Stomach smooth muscle (tissue), 2 donors: Measurements from ENCODE around the gene PRR33.

Experiments used
- H3K27ac ChIP-seq: one replicate; pipeline ENCODE4 v1.7.0; 2013; ENCODE audit warnings: mild to moderate bottlenecking, low read length, inconsistent platforms
- H3K27me3 ChIP-seq, 2 donors: one replicate each; pipeline ENCODE4 v1.7.0; 2013; ENCODE audit warnings: low read length in 2 of 2; ENCODE audit not compliant: insufficient read depth in 2 of 2, control insufficient read depth in 1 of 2
- H3K36me3 ChIP-seq, 2 donors: one replicate each; pipeline ENCODE4 v1.7.0; 2013; ENCODE audit warnings: low read length in 2 of 2; ENCODE audit not compliant: control insufficient read depth in 2 of 2, insufficient read depth in 2 of 2
- H3K4me1 ChIP-seq: one replicate; pipeline ENCODE4 v1.7.0; 2013; ENCODE audit warnings: low read length; ENCODE audit not compliant: control insufficient read depth, insufficient read depth
- H3K4me3 ChIP-seq, 2 donors: one replicate each; pipeline ENCODE4 v1.7.0; 2013; ENCODE audit warnings: low read length in 2 of 2
- H3K9ac ChIP-seq, 2 donors: one replicate each; pipeline ENCODE4 v1.7.0; 2013; ENCODE audit warnings: low read length in 2 of 2, mild to moderate bottlenecking in 1 of 2
- H3K9me3 ChIP-seq, 2 donors: one replicate each; pipeline ENCODE4 v1.7.0; 2013; ENCODE audit warnings: low read length in 2 of 2; ENCODE audit not compliant: control insufficient read depth in 2 of 2
- donor health status: healthy.
- donor health status: Pancreatic carcinoma.

The PRR33 gene

GRCh38 chr11:1842149-1843097, 49.3 kb downstream of the PRR33 start:
- Histone ChIP-seq H3K4me3 (no peak overlapping the region), H3K27ac (no peak overlapping the region), H3K27me3 (no peaks in the 10 kb centered on the region), H3K9me3 (no peaks in the 10 kb centered on the region), H3K9ac (no peak overlapping the region), H3K36me3 (no peaks in the 10 kb centered on the region), H3K4me1 (peaks cover 3% of the 10 kb centered on the region)

DNA sequence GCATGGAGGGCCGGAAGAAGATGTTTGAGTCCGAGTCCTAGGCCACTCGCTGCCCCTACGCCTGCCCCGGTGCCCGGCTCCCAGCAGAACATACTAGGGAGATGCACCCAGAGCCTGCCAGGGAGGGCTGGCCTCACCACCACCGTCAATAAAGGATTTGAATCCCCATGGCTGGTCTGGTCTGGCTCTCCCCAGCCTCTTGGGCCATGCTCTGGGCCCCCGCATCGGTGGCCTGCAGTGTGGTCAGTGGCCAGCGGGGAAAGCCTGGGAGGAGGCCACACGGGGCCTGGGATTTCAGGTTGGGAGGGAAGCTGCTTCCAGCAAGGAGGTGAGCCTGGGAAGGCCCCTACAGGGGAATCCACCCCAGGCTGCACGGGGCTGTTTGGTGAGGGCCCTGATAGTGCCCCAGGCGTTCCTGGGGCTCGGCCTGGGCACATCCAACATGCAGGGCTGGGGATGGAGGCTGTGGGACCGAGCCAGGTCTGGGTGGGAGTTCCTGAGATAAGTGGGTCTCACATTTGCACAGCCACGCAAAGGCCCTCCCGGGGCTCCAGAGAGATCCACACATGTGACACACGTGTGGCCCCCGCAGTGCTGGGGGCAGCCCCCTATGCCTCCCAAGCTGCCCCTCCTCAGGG, 50.1 kb downstream of the PRR33 start:
- no peaks in the 10 kb centered on the region for H3K36me3 ChIP-seq
- H3K27me3 ChIP-seq: no peaks in the 10 kb centered on the region
- no peak overlapping the region for H3K4me3 ChIP-seq
- H3K27ac ChIP-seq: no peak overlapping the region
- H3K4me1 ChIP-seq: peaks cover 3% of the 10 kb centered on the region
- no peak overlapping the region for H3K9ac ChIP-seq
- H3K9me3 ChIP-seq: no peaks in the 10 kb centered on the region

GRCh38 chr11:1840780-1841480, 50.8 kb downstream of the PRR33 start:
- H3K9ac ChIP-seq: no peak overlapping the region
- H3K27ac ChIP-seq: no peak overlapping the region
- H3K27me3 ChIP-seq: no peaks in the 10 kb centered on the region
- peaks cover 3% of the 10 kb centered on the region for H3K4me1 ChIP-seq
- no peaks in the 10 kb centered on the region for H3K9me3 ChIP-seq
- no peaks in the 10 kb centered on the region for H3K36me3 ChIP-seq
- no peak overlapping the region for H3K4me3 ChIP-seq

GRCh38 chr11:1839924-1840779, 51.5 kb downstream of the PRR33 start:
- H3K9me3 ChIP-seq: no peaks in the 10 kb centered on the region
- no peaks in the 10 kb centered on the region for H3K27me3 ChIP-seq
- no peaks in the 10 kb centered on the region for H3K36me3 ChIP-seq
- no peak overlapping the region for H3K27ac ChIP-seq
- H3K4me1 ChIP-seq: peaks cover 3% of the 10 kb centered on the region
- H3K9ac ChIP-seq: no peak overlapping the region
- no peak overlapping the region for H3K4me3 ChIP-seq

DNA sequence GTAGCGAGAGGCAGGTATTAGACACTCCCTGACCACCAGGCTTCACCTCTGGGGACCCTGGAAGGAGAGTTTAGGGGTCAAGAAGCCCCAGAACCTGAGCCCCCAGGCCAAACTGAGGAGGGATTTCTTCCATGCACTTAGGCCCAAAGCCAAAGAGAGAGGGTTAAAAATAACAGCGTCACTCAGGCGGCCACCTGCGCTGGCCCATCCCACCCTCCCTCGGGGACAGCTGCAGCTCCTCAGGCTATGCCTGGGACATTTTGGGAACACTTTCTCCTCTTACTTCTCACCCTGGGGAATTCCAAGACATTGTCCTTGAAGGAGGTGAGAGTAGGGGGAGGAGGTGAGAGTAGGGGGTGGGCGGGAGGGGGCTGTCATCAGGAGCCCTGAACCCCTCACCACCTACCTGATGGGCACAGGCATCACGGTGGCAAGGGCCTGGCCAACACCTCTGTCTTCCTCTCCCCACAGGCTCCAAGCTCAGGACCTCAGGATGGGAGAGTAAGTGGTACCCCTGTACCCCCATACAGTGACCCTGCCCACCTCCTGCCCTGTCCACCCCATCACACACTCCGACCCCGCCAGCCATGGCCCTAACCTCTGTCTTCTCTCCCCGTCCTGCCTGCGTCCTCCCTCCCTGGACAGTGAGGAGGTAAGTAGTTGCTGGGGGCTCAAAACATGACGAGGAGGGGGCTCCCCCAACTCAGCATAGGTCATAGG, 52.3 kb downstream of the PRR33 start:
- peaks cover 3% of the 10 kb centered on the region for H3K4me1 ChIP-seq
- no peak overlapping the region for H3K27ac ChIP-seq
- H3K9ac ChIP-seq: no peak overlapping the region
- H3K36me3 ChIP-seq: no peaks in the 10 kb centered on the region
- no peak overlapping the region for H3K4me3 ChIP-seq
- no peaks in the 10 kb centered on the region for H3K9me3 ChIP-seq
- no peaks in the 10 kb centered on the region for H3K27me3 ChIP-seq

GRCh38 chr11:1838426-1839144, 53.1 kb downstream of the PRR33 start, which contains the start of gene TNNI2:
TSS of gene TNNI2 (plus strand) at chr11:1838981. CDS start at chr11:1839697, 716 bp downstream.
- Histone ChIP-seq H3K27me3 (no peaks in the 10 kb centered on the region), H3K4me3 (no peak within 1 kb of the TSS), H3K36me3 (no peaks in the 10 kb centered on the region), H3K9ac (no peak within 1 kb of the TSS), H3K4me1 (peaks cover 3% of the 10 kb centered on the region), H3K9me3 (no peaks in the 10 kb centered on the region), H3K27ac (no peak within 1 kb of the TSS)
